Stimulated activated CD4-positive, alpha-beta T cell treated with anti-CD3 and anti-CD28 coated beads, Interleukin-4, amount 100 ng/mL, for 24 hours (primary cell): ENCODE measurements around the gene FAM20A.

Experiments
- DNase-seq: peaks from one replicate; pipeline ENCODE4 v3.0.0-alpha.2; 2020

FAM20A gene

DNA sequence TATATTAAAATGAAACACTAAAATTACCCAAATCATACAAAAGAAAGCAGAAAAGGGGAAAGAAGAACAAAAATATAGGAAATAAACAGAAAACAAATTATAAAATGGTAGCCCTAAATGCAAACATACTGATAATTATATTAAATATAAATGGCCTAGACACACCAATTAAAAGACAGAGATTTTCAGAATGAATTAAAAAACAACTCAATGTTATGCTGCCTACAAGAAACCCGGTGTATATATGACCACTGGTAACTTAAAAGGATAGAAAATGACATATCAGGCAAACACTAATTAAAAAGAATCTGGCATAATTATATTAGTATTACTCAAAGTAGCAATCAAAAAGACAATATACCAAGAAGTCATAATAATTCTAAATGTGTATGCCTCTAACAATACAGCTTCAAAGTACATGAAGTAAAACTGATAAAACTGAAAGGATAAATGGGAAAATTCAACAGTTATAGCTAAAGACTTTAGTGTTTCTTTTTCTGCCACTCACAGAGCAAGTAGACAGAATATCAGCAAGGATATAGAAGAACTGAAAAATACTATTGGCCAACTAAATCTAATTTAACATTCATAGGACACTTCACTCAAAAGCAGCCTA is 7.5 kb upstream of the FAM20A start:
- no peak for DNase-seq

DNA sequence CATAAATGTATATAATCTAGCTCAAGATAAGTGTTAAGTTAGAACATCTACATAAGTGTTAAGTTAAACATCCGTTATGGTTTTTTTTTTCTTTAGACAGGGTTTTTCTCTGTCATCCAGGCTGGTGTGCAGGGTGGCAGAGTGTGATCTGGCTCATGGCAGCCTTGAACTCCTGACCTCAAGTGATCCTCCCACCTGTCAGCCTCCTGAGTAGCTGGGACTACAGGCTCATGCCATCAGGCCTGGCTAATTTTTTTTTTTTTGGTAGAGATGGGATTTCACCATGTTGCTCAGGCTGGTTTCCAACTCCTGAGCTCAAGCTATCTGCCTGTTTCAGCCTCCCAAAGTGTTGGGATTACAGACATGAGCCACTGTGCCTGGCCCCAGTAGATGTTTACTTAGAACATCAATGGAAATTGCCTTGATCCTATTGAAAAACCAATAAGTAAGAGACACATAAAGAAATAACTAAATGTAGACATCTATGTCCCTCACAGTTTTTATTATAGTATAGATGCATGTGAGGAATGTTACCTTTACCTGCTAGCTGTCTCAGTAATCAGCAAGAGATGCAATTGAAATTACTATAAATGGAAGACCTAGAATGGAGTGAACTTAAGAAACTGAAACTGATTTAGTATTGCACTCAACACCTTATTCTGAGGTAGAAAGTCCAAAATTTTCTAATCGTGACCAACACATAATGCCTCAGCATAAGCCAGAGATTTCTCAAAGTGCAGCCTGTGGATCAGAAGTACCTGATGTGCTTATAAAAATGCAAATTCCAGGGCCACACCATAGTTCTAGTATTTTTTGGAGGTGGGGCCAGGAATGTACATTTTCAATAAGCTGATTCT is 5.5 kb upstream of the FAM20A start:
- no peak for DNase-seq

DNA sequence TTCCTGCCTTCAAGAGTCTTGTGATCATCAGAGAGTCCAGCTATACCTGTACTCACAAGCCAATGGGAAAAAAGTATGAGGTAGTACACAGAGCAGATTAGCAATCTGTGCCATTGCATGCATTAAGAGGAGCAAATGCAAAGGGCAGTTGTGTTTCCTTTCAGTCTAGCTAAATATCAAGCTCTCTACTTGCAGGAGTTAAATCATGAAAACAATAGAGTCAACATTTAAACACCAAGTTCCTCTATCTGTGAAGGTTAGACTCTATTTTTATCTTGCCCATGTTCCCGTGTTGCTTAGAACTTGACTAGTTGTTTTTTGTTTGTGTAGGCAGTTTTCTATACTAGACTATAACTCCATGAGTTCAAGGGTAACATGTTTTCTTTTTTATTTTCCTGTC is 4.7 kb upstream of the FAM20A start:
- no peak for DNase-seq

DNA sequence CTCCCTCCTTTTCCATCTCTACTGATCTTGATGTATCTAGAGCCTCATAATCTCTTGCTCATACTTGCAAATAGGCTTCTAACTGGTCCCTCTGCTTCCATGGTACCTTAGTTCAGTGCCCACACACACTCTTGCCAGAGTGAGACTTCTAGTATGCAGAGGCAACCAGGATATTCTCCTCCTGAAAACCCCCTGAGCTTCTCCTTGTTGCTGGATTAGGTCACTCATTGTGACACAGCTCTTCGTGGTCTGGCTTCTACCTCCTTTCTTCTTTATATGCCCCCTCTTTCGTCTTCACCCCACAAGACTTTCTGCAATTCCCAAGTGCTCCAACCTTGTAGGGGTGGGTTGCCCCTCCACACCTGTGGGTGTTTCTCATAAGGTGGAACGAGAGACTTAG is 2.5 kb upstream of the FAM20A start:
- DNase-seq = no peak

DNA sequence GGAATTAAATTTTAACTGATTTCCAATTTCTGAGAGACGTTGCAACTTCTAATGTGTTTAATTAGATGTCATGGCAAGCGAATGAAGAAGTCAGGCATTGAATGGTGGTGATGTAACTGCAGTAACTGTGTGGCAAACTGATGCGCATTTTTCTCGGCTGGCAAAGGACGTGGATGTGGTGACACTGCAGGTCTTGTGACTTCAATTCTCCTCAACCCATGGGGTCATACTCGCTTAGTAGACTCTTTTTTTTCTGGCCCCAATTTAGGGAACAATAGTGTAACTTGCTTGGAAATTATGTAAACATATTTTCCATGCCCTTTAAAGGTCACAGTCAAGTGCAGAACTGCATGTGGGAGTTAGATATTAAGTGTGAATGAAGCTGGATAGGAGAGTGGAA is 1.9 kb upstream of the FAM20A start:
- DNase-seq = no peak

DNA sequence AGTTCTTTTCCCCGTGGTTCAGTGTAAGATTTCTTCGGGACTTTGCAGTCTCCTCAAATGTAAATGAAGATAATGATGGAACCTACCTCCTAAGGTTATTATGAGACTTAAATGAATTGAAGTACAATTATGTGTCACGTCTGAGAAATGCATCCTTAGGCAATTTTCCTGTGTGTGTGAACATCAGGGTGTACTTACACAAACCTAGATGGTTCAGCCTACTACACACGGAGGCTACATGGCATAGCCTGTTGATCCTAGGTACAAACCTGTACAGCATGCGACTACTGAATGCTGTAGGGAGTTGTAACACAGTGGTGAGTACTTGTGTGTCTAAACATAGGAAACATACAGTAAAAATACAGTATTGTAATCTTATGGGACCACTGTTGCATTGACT is 1.1 kb upstream of the FAM20A start:
- DNase-seq = no peak

DNA sequence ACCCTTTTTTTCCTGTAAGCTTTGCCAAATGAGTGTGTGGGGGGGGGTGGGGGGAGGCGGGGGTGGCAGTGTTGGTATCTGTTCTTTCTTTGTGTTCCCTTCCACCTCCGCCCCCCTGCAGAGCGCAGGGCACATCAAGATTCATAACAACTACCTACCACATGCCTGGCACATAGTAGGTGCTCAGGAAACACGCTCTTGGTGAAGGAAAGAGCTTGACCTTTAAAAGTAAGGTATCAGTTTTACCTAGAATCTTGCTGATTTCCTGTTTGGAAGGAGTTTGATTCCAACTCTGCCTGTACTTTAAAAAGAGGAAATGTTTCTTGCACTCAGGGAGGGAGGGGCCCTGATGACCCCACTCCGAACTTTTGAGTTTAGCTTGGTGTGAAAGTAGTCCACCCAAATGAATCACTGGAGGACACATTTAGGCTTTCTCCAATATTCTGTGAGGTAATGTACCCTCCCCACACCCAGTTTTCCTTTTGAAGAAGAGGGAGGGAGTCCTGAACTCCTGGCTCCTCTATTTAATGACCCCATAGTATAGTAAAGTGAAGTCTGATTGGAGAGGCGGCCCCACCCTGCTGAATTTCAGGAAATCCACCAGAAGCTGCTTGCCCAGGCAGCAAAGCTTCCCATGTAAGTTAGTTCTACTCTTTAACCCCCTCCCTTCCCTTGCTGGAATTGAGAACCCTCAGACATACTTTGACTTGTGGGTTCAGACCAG is 560 bp upstream of the FAM20A start:
- no peak for DNase-seq

DNA sequence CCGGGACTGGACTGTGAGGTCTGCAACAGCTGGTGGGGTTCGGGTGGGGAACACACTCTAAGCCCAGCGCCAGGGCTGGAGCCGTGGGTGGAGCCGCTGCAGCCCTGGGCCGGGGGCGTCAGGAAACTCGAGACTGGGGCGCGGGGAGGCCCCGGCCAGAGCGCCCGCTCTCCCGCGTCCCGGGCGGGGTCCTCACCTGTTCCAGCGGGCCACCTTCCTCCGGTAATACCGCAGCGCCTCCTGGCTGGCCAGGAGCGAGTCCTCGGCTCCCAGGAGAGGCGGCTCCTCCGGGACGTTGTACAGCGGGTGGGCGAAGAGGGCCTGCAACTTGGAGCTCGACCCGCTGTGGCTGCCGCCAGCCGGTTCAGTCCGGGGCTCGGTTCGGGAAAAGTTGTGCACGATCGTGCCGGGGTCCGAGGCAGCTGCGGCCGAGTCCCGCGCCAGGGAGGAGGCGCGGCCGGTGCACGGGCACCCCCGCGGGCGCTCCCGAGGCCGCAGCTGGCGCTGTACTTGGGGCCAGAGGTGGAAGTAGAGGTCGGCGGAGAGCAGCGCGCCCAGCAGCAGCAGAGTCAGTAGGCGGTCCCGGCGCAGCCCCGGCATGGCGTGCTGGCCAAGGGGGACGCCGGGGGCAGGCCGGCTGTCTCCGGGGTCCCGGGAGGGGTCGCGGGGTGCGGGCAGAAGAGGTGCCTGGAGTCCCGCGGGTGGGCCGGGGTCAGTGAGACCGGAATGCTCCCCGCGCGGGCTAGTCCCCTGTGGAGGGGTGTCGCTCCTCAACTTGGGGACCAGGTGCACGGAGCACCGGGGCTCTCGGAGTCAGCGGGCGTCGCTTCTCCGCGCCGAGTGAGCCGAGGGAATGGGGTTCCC is 868 bp downstream of the FAM20A start:
- DNase-seq = no peak

DNA sequence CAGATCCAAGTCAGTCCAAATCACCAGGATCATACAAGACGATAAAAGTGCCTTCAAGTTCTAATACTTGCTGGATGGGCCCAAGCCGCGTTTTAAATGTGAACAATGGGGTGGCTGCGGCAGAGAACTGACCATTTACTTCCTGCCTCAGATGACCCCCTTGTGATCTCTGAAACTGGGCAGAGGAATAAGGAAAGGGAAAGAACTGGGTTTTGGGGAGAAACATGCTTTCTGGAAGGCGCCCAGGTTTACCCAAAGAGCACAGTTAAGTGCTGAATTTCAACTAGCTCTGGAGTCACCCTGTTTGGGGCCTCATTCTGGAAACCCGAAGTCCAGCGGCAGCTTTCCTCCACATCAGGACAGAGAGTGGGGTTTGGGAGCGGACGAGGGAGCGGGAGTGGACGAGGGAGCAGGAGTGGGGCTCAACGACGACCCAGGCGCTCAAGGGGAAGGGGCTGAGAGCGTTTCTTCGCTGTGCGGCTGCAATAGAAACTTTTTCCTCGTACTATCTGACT is 1.6 kb downstream of the FAM20A start:
- DNase-seq = no peak

DNA sequence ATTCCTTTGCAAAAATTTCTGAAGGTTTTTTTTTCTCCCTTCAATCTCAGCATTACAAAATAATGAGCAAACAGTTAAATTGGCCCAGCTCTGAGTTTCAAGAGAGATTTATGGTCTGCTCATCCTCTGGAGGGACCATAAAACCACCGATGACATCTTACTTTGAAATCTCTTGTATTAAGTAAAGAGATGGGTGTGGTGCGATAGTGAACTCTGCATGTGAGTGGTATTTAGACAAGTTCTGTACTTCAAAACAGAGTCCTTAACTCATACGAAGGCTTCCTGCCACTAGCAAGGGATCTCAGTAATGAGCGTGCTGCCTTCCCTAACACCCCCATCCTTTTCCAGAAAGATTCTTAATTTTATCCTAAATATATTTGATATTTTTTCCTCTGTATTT is 2.1 kb downstream of the FAM20A start:
- DNase-seq = no peak

DNA sequence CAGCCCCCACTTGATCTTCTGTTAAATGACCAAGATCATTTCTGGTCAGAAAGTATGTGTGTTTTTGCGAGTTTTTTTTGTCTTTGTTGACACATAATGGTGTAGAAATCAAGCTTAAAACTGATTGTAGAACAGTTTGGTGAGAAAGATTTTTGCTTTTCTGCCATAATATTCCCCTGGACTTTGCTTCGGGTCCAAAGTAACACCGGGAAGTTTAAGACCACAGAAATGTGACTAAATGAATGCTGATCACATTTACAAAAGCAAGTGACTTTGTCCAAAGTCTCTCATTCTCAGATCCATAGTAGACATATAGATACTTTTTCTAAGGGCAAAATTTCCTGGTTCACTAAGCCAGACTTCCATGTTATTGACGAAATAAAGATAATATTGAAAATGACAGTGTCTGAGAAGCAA is 2.6 kb downstream of the FAM20A start:
- no peak for DNase-seq

DNA sequence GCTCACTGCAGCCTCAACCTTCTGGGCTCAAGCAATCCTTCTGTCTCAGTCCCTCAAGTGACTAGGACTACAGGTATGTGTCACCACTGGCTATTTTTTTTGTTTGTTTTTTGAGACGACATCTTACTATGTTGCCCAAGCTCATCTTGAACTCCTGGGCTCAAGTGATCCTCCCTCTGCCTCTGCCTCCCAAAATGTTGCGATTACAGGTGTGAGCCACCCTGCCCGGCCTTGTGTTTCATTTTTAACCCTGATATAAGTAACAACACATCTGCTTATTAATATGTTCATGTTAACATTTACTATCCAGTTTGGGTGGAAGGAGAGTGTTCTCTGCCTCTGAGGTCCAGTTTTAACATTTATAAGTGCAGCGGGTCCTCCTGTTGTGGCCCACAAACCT is 3.1 kb downstream of the FAM20A start:
- DNase-seq = no peak

DNA sequence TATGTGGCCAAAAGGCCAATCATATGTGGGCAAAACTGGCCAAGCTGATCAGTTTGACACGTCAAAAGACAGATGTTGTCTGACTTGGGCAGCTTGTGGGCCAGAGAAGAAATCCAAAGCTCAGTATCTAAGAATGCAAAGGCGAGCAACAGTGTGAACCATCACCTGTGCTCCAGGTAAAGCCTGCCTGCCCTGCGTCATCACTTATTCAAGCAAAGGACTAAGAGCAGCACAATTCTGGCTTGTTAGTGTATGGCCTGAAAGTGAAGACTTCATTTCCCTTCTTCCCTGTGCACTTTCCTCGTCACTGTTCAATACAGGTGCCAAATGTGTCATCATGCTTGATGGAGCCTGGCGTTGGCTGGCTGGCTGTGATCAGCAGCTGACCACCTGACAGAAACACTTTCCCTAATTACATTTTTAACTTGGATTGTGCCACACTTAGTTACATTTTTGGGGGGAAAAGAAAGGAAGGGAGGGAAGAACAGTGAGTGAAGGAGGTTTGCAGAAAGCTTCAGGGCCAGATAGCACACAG is 4.7 kb downstream of the FAM20A start:
- DNase-seq = no peak

DNA sequence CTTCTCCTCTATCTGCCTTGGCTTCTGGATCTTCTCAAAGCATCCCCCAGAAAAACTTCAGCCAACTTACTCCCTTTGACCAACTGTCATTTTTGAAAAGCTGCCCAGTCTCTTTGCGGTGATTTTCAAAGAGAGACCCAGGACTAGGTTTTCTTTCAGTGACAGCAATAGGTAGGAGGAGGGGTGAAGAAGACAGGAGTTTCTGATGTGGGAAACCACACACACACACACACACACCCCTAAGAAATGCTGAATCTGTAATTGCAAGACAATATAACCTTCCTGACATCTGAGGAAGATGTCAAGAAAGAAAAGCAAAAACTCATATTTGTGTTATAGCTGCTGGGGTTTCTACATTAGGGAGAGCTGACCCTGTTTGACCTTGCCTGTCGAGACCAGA is 5.2 kb downstream of the FAM20A start:
- no peak for DNase-seq

DNA sequence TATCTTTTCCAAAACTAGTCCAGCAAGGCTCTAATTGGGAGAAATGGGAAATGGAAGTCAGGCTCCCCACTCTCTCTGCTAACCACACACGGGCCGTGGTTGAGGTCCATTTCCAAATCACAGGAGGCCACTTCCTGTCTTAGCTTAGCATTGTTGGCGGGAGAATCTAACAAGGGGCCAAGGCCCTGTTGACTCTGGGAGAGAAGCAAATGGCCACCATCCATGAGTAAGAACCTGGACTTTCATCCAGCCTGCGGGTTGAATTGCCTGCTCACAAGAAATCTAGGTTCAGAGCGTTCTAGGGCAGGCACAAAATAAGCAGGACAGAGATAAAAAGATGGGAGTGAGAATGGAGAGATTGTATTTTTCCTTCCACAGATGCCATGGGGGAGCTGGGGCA is 5.7 kb downstream of the FAM20A start:
- no peak for DNase-seq

DNA sequence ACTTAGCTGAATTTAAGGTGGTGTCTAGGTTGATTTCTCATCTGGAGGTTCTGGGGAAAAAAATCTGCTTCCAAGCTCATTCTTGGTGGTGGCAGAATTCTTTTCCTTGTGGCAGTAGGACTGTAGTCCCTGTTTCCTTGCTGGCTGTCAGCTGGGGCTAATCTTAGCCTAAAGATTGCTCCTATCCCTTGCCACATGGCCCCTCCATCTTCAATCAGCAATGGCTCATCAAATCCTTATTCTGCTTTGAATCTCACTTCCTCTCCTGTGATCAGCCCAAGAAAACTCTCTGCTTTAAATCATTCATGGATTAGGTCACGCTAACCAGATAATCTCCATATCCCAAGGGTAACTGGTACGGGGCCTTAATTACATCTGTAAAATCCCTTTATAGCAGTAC is 6.6 kb downstream of the FAM20A start:
- DNase-seq = no peak

DNA sequence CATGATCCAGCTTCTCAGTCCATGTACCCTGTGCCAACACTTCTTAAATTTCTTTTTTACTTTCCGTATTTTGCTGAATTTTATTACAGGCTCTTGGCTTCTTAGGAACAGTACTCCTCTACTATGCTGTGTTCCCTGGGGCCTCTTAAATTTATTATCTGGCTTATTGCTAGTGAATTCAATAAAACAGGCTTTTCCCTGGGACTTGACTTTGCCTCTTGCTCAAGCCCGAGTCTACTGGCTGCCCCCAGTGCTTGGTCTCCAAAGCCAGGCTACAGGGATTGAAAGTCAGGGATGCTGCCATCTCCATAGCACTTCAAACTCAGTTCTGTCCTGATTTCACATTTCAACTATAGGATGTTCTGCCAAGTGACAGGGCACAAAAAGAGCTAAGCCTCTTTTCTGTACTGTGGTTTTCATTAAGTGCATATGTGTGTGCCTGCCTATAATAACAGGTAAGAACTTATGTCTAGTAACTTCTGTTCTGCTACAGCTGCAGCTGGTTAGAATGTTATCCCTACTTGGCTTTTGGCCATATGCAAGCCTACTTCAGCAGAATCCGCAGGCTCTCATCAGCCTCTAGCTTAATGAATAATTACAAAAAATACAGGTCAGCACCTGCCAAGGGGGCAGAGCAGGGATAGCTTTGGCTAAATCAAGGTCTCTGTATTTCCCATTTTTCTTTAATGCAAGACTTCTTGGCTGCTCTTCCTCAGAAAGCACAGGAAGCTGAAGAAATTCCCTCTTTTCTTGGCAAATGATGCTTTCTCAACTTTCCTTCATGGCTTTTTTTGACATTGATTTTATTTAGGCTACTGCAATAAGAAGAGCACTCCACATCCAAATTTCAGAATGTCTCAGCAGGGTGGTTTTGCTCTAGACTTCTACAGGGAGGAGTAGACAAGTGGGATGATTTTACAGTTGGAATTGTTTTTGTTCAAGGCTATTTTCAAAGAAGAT is 8.2 kb downstream of the FAM20A start:
- DNase-seq = no peak

DNA sequence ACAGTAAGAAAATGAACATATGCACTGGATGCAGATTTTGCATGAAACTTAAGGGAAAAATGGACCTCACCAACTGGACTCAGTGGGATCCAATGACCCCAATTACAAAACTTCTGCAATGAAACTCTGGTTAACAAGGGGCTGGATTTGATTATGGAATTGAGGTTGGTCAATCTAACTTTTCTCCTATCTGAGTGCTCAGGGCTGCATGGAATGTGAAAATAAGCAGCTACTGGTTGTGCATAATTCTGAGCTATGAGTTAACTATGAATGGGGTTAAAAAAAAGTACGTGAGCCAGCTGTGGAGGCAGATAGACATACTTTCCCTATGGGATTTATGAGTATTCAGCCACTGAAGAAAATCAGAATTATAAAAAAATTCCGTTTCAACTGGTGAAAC is 9.2 kb downstream of the FAM20A start:
- no peak for DNase-seq

DNA sequence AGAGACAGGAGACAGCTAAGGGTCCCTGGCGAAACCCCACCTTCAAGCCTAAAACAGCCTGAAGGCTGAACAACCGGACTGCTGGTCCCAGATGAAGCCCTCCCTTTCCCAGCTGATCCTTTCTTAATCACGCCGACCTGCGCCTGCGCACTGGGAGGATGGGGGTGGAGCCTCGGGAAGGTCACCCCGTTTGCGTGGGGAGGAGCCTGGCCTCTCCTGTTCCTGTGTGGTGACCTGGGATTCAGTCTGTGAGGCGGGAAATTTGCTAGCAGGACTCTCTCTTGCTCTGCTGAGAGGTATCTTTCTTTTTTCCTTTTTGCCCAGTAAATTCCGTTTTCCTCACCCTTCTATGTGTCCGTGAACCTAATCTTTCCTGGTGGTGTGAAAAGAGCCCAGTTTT is 9.6 kb downstream of the FAM20A start:
- DNase-seq = no peak

DNA sequence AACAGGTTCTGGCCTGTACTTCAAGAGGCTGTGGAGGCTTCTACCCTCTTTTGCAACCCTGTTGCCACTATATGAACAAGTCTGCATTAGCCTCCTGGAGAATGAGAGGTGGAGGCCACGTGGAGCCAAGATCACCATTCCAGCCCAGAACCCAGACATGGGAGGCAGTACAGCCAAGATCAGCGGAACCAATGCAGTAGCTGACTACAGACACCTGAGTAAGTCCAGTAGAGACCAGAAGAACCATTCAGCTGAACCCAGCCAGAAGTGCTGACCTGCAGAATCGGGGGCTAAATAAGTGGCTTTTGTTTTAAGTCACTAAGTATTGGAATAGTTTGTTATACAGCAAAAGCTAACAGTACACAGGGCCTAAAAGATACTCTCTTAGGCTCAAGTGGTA is 12.1 kb downstream of the FAM20A start:
- DNase-seq = no peak

DNA sequence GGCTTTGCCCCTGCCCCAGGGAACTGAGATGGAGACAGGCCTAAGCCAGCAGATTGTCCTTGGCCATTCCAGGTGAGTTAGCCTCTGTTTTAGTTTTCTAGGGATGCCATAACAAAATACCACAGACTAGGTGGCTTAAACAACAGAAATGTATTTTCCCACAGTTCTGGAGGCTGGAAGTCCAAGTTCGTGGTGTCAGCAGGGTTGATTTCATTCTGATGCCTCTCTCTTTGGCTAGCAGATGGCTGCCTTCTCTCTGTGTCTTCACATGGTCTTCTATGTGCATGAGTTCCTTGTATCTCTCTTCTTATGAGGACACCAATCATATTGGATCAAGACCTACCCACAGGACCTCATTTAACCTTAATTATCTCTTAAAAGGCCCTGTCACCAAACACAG is 12.8 kb downstream of the FAM20A start:
- DNase-seq = no peak
